Measurements from ENCODE around the gene SDSL. TPM values are rescaled to one million over a fixed set of nuclear protein-coding genes. Genes with fewer than 3 reads are reported as not detected.

Gene SDSL
- 5.5 and 12.7 TPM in 2 replicates for total RNA-seq

GRCh38 chr12:113422030-113422885, at the start of gene SDSL:
Gene SDSL (plus strand): TSS chr12:113422380. CDS start chr12:113427983, 5,603 bp downstream.

DNA sequence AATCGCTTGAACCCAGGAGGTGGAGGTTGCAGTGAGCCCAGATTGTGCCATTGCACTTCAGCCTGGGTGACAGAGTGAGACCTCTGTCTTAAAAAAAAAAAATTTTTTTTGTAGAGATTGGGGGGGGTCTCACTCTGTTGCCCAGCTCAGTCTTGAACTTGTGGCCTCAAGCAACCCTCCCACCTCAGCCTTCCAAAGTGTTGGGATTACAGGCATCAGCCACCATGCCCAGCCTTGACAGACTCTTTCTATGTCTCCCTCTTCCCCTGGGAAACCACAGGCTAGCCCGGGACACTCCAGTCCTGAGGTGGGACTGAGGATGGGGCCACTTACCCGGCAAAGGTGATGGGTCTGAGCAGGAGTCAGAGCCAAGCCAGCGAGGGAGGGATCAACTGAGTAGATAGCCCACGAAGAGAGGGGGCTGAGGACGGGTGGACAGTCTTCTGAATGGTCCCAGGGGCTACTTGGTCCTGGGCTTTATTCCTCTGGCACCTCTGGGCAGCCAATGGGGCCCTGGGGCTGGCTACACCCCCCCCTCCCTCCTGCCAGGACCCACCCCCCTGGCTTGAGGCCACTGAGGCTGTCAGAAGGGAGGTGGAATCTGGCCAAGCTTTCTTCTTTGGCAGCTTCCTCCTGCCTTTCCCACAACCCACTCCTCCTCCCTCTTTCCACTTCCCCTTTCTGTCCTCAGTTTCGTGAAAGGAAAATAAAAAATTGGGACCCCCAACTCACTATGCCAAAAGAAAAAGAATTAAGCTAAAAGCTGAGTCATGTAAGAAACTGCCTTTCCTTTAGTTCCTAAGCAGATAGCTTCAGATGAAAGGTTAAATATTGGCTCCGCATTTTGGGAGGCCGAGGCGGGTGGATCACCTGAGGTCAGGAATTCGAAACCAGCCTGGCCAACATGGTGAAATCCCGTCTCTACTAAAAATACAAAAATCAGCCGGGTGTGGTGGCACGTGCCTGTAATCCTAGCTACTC, 18.5 kb upstream of the SDSL start, which contains the start of gene SDS:
TSS of gene SDS (minus strand) at position 453 of the 981 bp plus-strand sequence. CDS start 4,179 bp downstream, outside the sequence.

DNA sequence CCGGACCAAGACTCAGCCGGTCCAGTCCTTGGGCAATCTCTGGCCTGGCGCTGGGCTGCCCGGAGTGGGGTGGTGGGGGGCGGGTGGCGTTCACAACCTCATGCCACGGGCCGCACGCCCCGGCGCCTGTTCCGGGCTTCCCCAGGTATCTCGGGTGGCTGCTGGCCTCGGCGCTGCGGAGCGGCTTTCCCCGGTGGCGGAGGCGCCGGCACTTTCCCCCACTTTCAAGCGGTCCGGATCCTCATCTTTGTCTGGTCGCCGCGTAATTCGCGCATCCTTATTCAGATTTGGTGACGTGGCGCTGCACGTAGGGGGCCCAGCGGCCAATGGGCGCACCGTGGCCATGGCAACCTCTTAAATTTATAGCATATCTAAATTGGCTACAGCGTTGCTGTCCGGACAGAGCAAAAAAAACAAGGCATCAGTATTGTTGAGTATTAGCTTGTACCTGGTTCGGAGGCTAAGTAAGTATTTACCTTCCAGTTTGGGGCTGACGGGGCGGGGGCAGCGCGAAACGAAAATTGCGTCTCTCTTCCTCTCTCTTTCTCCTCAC, 49.5 kb downstream of the SDSL start, which contains the start of gene LHX5:
TSS of gene LHX5 (minus strand) at position 253 of the 553 bp plus-strand sequence. CDS start 373 bp downstream, outside the sequence.

Other genes starting within 250 kb of the SDSL start
- gene DDX54, start 236.9 kb upstream of the SDSL start, total RNA-seq: 48.8 and 64.0 TPM in 2 replicates
- 30.0 and 35.0 TPM in 2 replicates for gene RITA1, start 236.7 kb upstream of the SDSL start, total RNA-seq
- gene TPCN1, start 200.9 kb upstream of the SDSL start, total RNA-seq: 21.8 and 55.0 TPM in 2 replicates
- gene SLC8B1, start 87.3 kb upstream of the SDSL start, total RNA-seq: 26.2 and 29.3 TPM in 2 replicates
- 38.5 and 70.1 TPM in 2 replicates for gene PLBD2, start 63.8 kb upstream of the SDSL start, total RNA-seq
- not detected in 2 replicates for gene SDS, start 18.5 kb upstream of the SDSL start, total RNA-seq
- not detected in 2 replicates for gene LHX5, start 49.5 kb downstream of the SDSL start, total RNA-seq

Data from mesangial cell (primary cell).